NCI-H2196 treated with DMSO at 0.1 percent for 48 hours (cell line): Measurements from ENCODE around the gene TTC9B.

Experiments used
- DNase-seq: peaks from one replicate; lab custom pipeline; 2025; ENCODE audit not compliant: unreplicated experiment; lab: John Stamatoyannopoulos, UW

The TTC9B gene

GRCh38 chr19:40216013-40216776 lies 2.0 kb downstream of the TTC9B start:
- DNase-seq: no peak

- no peak for DNase-seq
These were observed 3.2 kb downstream of the TTC9B start for GRCh38 chr19:40214936-40215335.

GRCh38 chr19:40213882-40214570 lies 4.2 kb downstream of the TTC9B start:
- no peak for DNase-seq

GRCh38 chr19:40213251-40213829 lies 4.8 kb downstream of the TTC9B start:
- DNase-seq: no peak

- DNase-seq: no peak
These were observed 7.3 kb downstream of the TTC9B start for GRCh38 chr19:40210889-40211288.

- DNase-seq: no peak
These were observed 9.6 kb downstream of the TTC9B start for GRCh38 chr19:40208602-40209001.

GRCh38 chr19:40205760-40206159 lies 12.4 kb downstream of the TTC9B start:
- no peak for DNase-seq

GRCh38 chr19:40204381-40204780 lies 13.8 kb downstream of the TTC9B start:
- no peak for DNase-seq

GRCh38 chr19:40200341-40201099 lies 17.7 kb downstream of the TTC9B start:
- DNase-seq: no peak

- DNase-seq: no peak
These were observed 19.8 kb downstream of the TTC9B start for GRCh38 chr19:40198272-40198990.

GRCh38 chr19:40193587-40193849 lies 24.7 kb downstream of the TTC9B start:
- no peak for DNase-seq

GRCh38 chr19:40192758-40193586 lies 25.2 kb downstream of the TTC9B start:
- DNase-seq: no peak

- DNase-seq: no peak
These were observed 26.1 kb downstream of the TTC9B start for GRCh38 chr19:40191836-40192646.

GRCh38 chr19:40190891-40191835 lies 27.0 kb downstream of the TTC9B start, which contains the start of gene MAP3K10:
Gene MAP3K10 (plus strand): TSS chr19:40191426. CDS start chr19:40192032, 606 bp downstream.
- peak; percentile 7 for DNase-seq

- DNase-seq: no peak
These were observed 33.9 kb downstream of the TTC9B start for GRCh38 chr19:40184273-40184672.

- no peak for DNase-seq
These were observed 39.4 kb downstream of the TTC9B start for GRCh38 chr19:40178756-40179155.

GRCh38 chr19:40177286-40178070 lies 40.7 kb downstream of the TTC9B start:
- no peak for DNase-seq
